Activated CD4-positive, alpha-beta T cell treated with anti-CD3 and anti-CD28 coated beads, Interleukin-2, amount 50 U/mL, for 48 hours (primary cell): ENCODE results near the gene KNTC1.

Experiments used
- DNase-seq, 2 experiments: peaks; one replicate each; pipeline ENCODE4 v3.0.0-alpha.2; 2020

Gene KNTC1

DNA sequence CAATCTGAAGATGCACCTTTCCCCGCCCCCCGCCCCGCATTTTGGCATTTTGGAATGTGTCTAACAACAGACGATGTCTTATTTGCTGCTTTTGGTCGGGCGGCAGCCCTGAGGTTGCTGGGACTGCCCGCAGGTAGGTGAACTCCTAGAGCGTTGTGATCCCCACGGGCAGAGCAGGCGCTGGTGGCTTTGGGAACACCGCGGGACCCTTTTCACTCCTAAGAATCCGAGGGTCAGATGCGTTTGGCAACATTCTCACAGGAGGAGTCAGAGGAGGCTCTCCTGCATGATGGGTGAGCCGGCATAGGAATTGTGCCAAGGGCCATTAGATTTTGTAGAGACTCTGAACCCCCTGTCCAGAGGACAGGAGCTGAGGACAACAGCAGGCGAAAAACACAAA is 134.2 kb downstream of the KNTC1 start:
- no peak for DNase-seq

DNA sequence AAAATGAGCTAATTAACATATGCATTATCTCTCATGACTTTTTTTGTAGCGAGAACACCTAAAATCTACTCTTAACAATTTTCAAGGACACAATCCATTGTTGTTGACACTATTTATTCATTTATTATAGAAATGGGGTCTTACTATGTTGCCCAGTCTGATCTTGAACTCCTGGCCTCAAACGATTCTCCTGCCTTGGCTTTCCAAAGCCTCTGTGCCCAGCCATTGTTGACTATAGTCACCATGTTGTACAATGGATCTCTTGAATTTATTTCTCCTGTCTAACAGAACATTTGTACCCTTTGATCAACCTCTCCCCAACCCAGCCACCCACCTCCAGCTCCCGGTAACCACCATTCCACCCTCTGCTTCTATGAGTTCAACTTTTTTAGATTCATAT is 134.9 kb downstream of the KNTC1 start:
- no peak for DNase-seq

DNA sequence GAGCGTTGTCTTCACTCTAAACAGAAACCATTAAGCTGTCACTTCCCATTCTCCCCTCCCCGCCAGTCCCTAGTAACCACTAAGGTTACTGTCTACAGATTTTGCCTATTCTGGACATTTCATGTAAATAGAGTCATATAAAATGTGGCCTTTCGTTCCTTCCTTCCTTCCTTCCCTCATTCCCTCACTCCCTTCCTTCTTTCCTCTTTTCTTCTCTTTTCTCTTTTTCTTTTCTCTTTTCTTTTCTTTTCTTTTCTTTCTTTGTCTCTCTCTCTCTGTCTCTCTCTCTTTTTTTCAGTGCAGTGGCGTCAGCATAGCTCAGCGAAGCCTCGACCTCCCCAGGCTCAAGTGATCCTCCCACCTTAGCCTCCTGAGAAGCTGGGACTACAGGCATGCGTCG is 138.3 kb downstream of the KNTC1 start:
- no peak for DNase-seq

DNA sequence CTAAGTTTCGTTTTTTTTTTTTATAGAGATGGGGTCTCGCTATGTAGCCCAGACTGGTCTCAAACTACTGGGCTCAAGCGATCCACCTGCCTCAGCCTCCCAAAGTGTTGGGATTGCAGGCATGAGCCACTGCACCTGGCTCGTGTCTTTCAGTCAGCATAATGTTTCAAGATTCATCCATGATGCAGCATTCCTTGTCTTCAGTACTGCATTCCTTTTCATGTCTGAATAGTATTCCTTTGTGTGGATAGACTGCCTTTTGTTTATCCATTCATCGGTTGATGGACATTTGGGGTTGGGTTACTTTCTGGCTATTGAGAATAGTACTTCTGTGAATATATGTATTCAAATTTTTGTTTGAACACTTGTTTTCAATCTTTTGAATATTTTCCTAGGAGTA is 138.7 kb downstream of the KNTC1 start:
- DNase-seq = no peak

DNA sequence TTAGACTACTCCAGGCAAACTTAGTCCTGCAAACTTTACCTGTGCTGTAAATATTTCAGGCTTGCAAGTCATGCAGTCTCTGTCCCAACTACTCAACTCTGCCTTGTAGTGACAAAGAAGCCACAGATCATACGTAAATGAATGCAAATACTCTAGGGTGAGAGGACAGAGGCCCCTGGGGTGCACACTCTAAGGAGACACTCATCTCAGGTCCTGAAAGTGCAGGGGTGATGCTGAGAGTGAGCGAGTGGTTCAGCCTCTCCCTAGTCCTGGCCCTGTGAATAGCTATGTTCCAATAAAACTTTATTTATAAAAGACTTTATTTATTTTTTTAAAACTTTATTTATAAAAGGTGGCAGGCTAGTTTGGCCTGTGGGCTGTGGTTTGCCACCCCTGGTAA is 141.2 kb downstream of the KNTC1 start:
- DNase-seq = no peak

DNA sequence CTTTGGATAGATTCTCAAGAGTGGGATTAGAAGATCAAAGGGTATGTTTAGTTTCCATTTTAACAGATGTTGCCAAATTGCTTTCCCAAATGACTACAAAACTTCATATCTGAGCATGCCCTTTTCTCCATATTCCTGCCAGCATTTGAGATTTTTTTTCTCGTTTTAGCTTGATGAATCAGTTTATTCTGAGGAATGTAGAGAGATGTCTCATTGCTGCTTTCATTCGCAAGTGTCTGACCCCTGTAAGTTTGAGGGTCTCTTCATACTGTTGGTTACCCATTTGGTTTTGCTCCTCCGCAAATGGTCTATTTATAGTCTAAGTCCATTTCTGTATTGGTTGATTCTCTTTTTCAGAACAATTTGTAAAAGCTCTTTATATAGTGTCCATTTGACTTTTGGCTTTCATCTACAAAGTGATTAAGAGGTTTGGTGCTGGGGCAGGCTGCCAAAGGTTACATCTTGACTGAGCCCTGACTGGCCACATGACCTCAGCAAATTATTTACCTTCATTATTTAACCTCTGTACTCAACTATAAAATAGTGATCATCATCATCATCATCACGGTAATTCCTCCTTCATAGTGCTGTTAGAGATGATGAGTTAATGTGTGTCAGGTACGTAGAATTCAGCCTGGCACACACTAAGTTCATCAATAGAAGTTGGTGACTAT is 142.5 kb downstream of the KNTC1 start:
- no peak for DNase-seq

DNA sequence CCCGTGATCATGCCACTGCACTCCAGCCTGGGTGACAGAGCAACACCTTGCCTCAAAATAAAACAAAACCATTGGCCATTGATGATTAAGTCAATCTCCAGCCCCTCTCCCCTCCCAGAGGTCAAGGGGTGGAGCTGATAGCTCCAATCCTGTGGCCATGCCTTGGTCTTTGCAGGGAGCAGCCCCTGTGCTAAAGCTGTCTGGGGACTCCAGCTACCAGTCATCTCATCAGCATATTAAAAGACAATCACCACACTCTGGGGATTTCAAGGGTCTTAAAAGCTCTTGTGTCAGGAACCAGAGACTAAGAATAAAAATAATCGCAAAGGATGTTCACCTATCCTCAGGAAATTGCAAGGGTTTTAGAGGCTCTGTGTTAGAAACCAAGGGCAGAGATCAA is 145.5 kb downstream of the KNTC1 start:
- DNase-seq = no peak
